ENCODE results near the gene PDE8A.

Gene PDE8A

DNA sequence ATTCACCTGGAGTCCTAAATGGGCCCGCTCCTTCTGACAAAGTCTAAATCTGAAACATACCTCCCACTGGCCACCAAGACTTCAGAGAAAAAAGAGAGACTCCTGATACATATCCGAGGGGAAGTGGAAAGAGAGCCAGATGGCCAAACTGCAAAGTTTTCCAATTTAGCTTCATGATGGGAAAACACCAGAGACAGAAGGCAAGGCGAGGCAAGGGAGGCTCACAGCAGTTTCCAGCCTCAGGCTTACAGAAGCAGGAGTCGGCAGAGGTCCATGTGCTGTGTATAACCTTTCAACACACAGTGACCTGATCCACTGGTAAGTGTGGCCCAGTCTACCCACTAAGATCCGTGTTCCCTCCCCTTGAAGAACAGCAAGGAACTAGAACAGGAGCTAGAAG lies 29.9 kb upstream of the PDE8A start:
- no peak overlapping the region for H3K4me3 ChIP-seq (ENCODE audit: low read length)
- TF ChIP-seq, protein P1, sequence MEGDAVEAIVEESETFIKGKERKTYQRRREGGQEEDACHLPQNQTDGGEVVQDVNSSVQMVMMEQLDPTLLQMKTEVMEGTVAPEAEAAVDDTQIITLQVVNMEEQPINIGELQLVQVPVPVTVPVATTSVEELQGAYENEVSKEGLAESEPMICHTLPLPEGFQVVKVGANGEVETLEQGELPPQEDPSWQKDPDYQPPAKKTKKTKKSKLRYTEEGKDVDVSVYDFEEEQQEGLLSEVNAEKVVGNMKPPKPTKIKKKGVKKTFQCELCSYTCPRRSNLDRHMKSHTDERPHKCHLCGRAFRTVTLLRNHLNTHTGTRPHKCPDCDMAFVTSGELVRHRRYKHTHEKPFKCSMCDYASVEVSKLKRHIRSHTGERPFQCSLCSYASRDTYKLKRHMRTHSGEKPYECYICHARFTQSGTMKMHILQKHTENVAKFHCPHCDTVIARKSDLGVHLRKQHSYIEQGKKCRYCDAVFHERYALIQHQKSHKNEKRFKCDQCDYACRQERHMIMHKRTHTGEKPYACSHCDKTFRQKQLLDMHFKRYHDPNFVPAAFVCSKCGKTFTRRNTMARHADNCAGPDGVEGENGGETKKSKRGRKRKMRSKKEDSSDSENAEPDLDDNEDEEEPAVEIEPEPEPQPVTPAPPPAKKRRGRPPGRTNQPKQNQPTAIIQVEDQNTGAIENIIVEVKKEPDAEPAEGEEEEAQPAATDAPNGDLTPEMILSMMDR (conservative IDR thresholded peaks at IDR 0.05; ENCODE audit: low read length): no peak
- no peak for DNase-seq (ENCODE audit: low read depth)

DNA sequence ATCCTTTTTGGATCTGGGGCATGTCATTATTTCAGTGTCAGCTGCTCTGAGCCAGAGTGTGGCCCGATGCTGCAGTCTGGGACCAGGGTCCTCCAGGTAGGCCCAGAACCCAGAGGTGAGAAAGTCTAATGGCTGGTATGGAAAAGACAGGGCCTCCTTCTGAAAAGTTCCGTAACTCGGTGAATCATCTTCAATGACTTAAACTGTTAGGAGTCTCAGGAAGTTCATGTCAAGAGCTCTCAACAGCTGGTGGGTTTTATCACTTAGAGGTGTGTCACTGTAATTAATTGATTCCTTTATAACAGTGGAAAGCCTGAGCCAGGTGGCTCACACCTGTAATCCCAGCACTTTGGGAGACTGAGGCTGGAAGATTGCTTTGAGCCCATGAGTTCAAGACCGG lies 28.5 kb upstream of the PDE8A start:
- peak; percentile 19 for DNase-seq (ENCODE audit: low read depth)
- TF ChIP-seq, protein P1 (conservative IDR thresholded peaks at IDR 0.05; ENCODE audit: low read length): no peak
- H3K4me3 ChIP-seq (ENCODE audit: low read length): no peak overlapping the region

DNA sequence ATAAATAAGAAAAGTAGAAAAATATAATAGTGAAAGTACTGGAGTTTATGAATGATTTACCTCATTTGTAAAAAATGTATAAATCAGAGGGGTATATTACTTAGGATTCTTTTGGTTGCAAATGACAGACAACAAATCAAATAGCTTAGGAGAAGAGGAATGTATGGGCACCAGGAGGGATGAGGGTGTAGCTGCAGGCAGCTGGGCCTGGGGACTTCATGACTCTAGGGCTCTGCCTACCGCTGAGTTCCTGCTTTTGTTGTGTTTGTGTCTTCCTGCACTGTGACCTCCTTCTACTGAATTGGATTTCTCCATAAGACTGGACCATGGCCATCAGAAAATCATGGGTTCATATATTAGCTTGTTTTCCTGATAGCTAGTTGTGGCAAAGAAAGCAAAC lies 27.9 kb upstream of the PDE8A start:
- DNase-seq (ENCODE audit: low read depth): no peak
- TF ChIP-seq, protein P1 (conservative IDR thresholded peaks at IDR 0.05; ENCODE audit: low read length): no peak
- H3K4me3 ChIP-seq (ENCODE audit: low read length): no peak overlapping the region

- H3K4me3 ChIP-seq (ENCODE audit: low read length): peak overlapping the region; percentile 46
- peak; percentile 69 for DNase-seq (ENCODE audit: low read depth)
- TF ChIP-seq, protein P1 (conservative IDR thresholded peaks at IDR 0.05; ENCODE audit: low read length): peak; percentile 96
These were observed 26.4 kb upstream of the PDE8A start for GRCh38 chr15:84955089-84955848.

- TF ChIP-seq, protein P1 (conservative IDR thresholded peaks at IDR 0.05; ENCODE audit: low read length): no peak
- no peak overlapping the region for H3K4me3 ChIP-seq (ENCODE audit: low read length)
- no peak for DNase-seq (ENCODE audit: low read depth)
These were observed 25.5 kb upstream of the PDE8A start for GRCh38 chr15:84956199-84956598.

DNA sequence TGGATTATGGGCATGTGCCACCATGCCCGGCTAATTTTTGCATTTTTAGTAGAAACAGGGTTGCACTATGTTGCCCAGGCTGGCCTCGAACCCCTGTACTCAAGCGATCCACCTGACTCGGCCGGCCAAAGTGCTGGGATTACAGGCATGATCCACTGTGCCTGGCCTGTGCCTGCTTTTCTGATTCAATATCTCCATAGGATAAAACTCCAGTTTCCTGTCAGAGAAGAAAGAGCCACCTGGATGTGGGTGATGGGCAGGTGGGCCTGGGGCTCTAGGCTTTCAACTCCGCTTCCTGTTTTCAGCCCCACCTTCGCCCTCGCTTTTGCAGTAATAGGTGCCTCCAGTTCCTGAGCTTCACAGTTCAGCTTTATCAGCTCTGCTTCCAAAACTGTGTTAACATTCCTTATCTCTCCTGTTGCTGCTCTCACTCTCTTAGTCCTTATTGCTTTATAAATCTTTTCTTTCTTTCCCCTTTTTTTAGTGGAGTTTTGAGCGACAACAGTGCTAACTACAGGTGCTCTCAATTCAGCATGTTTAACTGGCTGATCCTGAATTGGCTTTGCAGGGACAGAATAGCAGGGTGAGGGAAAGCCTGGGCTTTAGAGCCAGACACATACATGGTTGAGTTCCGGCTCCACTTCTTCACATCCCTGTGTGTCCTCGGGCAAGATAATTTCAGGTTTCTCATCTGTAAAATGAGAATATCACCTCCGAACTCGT lies 21.1 kb upstream of the PDE8A start:
- H3K4me3 ChIP-seq (ENCODE audit: low read length): no peak overlapping the region
- TF ChIP-seq, protein P1 (conservative IDR thresholded peaks at IDR 0.05; ENCODE audit: low read length): no peak
- DNase-seq (ENCODE audit: low read depth): no peak

DNA sequence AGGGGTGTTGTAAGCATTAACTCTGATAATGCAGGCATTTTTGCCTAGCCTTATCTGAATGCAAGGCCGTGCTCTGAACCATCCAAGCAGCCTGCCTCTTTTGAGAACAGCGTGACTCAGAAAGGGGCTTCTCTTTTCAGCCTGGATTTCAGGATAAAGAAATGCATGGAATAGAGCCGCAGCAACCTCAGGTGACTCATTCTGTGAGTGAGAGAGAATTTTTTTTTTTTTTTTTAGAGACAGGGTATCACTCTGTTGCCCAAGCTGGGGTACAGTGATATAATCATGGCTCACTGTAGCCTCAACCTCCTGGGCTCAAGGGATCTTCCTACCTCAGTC lies 20.6 kb upstream of the PDE8A start:
- DNase-seq (ENCODE audit: low read depth): peak; percentile 42
- TF ChIP-seq, protein P1 (conservative IDR thresholded peaks at IDR 0.05; ENCODE audit: low read length): no peak
- H3K4me3 ChIP-seq (ENCODE audit: low read length): no peak overlapping the region
